ENCODE measurements around the gene HMG20B.

DNA sequence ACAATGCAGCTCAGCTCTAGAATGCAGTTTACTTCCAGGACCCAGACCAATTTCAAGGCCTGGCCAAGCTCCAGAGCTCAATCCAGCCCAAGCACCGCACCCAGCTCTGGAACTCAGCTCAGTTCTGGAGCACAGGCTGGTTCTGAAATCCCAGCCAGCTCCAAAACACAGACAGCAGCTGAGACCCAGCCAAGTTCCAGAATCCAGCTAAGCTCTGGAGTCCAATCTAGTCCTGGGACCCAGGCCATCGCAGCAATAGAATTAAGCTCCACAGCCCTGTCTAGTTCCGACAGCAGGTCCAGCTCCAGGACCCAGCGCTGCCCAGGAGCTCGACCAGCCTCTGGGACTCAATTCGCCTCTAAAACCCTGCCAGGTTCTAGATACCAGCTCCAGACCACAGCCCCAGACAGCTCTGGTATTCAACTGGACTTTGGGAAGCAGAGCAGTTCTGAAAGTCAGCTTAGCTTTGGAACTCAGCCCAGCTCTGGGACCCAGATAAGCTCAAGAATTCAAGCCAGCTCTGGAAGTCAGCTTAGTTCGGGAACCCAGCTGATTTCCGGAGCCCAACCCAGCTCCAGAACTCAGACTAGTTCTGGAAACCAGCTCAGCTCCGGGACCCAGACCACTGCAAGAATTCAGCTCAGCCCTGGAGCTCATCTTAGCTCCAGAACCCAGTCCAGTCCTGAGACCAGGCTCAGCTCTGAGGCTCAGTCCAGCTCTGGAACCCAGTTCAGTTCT is 19.3 kb downstream of the HMG20B start:
- TF ChIP-seq, protein P1, sequence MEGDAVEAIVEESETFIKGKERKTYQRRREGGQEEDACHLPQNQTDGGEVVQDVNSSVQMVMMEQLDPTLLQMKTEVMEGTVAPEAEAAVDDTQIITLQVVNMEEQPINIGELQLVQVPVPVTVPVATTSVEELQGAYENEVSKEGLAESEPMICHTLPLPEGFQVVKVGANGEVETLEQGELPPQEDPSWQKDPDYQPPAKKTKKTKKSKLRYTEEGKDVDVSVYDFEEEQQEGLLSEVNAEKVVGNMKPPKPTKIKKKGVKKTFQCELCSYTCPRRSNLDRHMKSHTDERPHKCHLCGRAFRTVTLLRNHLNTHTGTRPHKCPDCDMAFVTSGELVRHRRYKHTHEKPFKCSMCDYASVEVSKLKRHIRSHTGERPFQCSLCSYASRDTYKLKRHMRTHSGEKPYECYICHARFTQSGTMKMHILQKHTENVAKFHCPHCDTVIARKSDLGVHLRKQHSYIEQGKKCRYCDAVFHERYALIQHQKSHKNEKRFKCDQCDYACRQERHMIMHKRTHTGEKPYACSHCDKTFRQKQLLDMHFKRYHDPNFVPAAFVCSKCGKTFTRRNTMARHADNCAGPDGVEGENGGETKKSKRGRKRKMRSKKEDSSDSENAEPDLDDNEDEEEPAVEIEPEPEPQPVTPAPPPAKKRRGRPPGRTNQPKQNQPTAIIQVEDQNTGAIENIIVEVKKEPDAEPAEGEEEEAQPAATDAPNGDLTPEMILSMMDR (IDR thresholded peaks at IDR 0.05), result no peak
- TF ChIP-seq TAF1 (IDR thresholded peaks at IDR 0.05; ENCODE audit: borderline replicate concordance, low read depth, low read length), result no peak
